ENCODE measurements around the gene VGLL4.
A peak's percentile ranks its signal among the peaks of the same experiment; 100 is the strongest.

VGLL4 gene

GRCh38 chr3:11661827-11662226 lies 18.1 kb upstream of the VGLL4 start:
- TF ChIP-seq CTCF (IDR thresholded peaks at IDR 0.05; ENCODE audit: low read depth, low read length, missing control alignments) = no peak
- peak; percentile 68 for DNase-seq (ENCODE audit: extremely low read depth, low read depth)
- H3K4me3 ChIP-seq (replicated peaks; ENCODE audit: low read depth, low read length) = no peak overlapping the region

GRCh38 chr3:11661052-11661656 lies 17.4 kb upstream of the VGLL4 start:
- TF ChIP-seq CTCF (IDR thresholded peaks at IDR 0.05; ENCODE audit: low read depth, low read length, missing control alignments) = no peak
- no peak for DNase-seq (ENCODE audit: extremely low read depth, low read depth)
- H3K4me3 ChIP-seq (replicated peaks; ENCODE audit: low read depth, low read length) = no peak overlapping the region

- no peak for DNase-seq (ENCODE audit: extremely low read depth, low read depth)
- TF ChIP-seq CTCF (IDR thresholded peaks at IDR 0.05; ENCODE audit: low read depth, low read length, missing control alignments) = no peak
- no peak overlapping the region for H3K4me3 ChIP-seq (replicated peaks; ENCODE audit: low read depth, low read length)
These were observed 16.5 kb upstream of the VGLL4 start for GRCh38 chr3:11660242-11660641.

GRCh38 chr3:11658180-11658579 lies 14.5 kb upstream of the VGLL4 start:
- H3K4me3 ChIP-seq (replicated peaks; ENCODE audit: low read depth, low read length) = no peak overlapping the region
- TF ChIP-seq CTCF (IDR thresholded peaks at IDR 0.05; ENCODE audit: low read depth, low read length, missing control alignments) = no peak
- no peak for DNase-seq (ENCODE audit: extremely low read depth, low read depth)

- no peak overlapping the region for H3K4me3 ChIP-seq (replicated peaks; ENCODE audit: low read depth, low read length)
- TF ChIP-seq CTCF (IDR thresholded peaks at IDR 0.05; ENCODE audit: low read depth, low read length, missing control alignments) = peak; percentile 62
- no peak for DNase-seq (ENCODE audit: extremely low read depth, low read depth)
These were observed 11.6 kb upstream of the VGLL4 start for GRCh38 chr3:11655196-11655928.

GRCh38 chr3:11654166-11654565 lies 10.5 kb upstream of the VGLL4 start:
- no peak for TF ChIP-seq CTCF (IDR thresholded peaks at IDR 0.05; ENCODE audit: low read depth, low read length, missing control alignments)
- H3K4me3 ChIP-seq (replicated peaks; ENCODE audit: low read depth, low read length) = no peak overlapping the region
- DNase-seq (ENCODE audit: extremely low read depth, low read depth) = no peak
